ENCODE data around the gene SRRM3.
"Not testable (repeated sequence)": the region's sequence is repeated elsewhere in the genome, so short reads cannot be mapped to it uniquely, and the experiment has no call there.

The SRRM3 gene

GRCh38 chr7:76189276-76189675 is 12.4 kb upstream of the SRRM3 start:
- DNase-seq = no peak

GRCh38 chr7:76191783-76192240 is 9.9 kb upstream of the SRRM3 start:
- peak; percentile 8 to 51 for DNase-seq

GRCh38 chr7:76193466-76193865 is 8.2 kb upstream of the SRRM3 start:
- DNase-seq = no peak

- no peak for DNase-seq
Measured at GRCh38 chr7:76193883-76194282, 7.8 kb upstream of the SRRM3 start.

- no peak for DNase-seq
Measured at GRCh38 chr7:76196786-76197185, 4.9 kb upstream of the SRRM3 start.

- DNase-seq = no peak
Measured at GRCh38 chr7:76198202-76198601, 3.5 kb upstream of the SRRM3 start.

- peak; percentile 10 to 36 for DNase-seq
Measured at GRCh38 chr7:76202666-76203030, 952 bp downstream of the SRRM3 start.

- no peak for DNase-seq
Measured at GRCh38 chr7:76204147-76204546, 2.5 kb downstream of the SRRM3 start.

GRCh38 chr7:76206633-76207032 is 4.9 kb downstream of the SRRM3 start:
- no peak for DNase-seq

- DNase-seq = no peak
Measured at GRCh38 chr7:76209310-76209709, 7.6 kb downstream of the SRRM3 start.

- DNase-seq = no peak
Measured at GRCh38 chr7:76211216-76211615, 9.5 kb downstream of the SRRM3 start.

GRCh38 chr7:76215349-76215748 is 13.7 kb downstream of the SRRM3 start:
- DNase-seq = not testable (repeated sequence)

GRCh38 chr7:76216381-76217082 is 14.8 kb downstream of the SRRM3 start:
- peak in 1 of 2 experiments; percentile 20 for DNase-seq

GRCh38 chr7:76217942-76218566 is 16.4 kb downstream of the SRRM3 start:
- no peak for DNase-seq

- peak in 1 of 2 experiments; percentile 22 for DNase-seq
Measured at GRCh38 chr7:76220185-76221057, 18.7 kb downstream of the SRRM3 start.

GRCh38 chr7:76222333-76222732 is 20.6 kb downstream of the SRRM3 start:
- no peak for DNase-seq

- DNase-seq = no peak
Measured at GRCh38 chr7:76222839-76223238, 21.1 kb downstream of the SRRM3 start.

GRCh38 chr7:76223286-76223972 is 21.7 kb downstream of the SRRM3 start:
- no peak for DNase-seq

GRCh38 chr7:76224695-76225094 is 23.0 kb downstream of the SRRM3 start:
- no peak for DNase-seq

- no peak for DNase-seq
Measured at GRCh38 chr7:76225379-76225778, 23.7 kb downstream of the SRRM3 start.

- DNase-seq = no peak
Measured at GRCh38 chr7:76225951-76226350, 24.3 kb downstream of the SRRM3 start.

- not testable (repeated sequence) for DNase-seq
Measured at GRCh38 chr7:76226878-76227423, 25.3 kb downstream of the SRRM3 start.

- DNase-seq = no peak
Measured at GRCh38 chr7:76230214-76230613, 28.5 kb downstream of the SRRM3 start.

Measured in NCI-H2081 (cell line).